Amniotic epithelial cell (primary cell): ENCODE data around the gene ASAP2.
"Not testable (repeated sequence)": the region's sequence is repeated elsewhere in the genome, so short reads cannot be mapped to it uniquely, and the experiment has no call there.

ENCODE experiments used
- DNase-seq: peaks from one replicate; pipeline ENCODE4 v3.0.0-alpha.2; 2010; ENCODE audit warnings: low read depth

Gene ASAP2

GRCh38 chr2:9251154-9252001 is 44.8 kb downstream of the ASAP2 start:
- DNase-seq = peak; percentile 88

GRCh38 chr2:9252002-9252357 is 45.4 kb downstream of the ASAP2 start:
- no peak for DNase-seq

GRCh38 chr2:9255416-9255815 is 48.8 kb downstream of the ASAP2 start:
- no peak for DNase-seq

- DNase-seq = no peak
Observed at GRCh38 chr2:9256147-9256546, 49.5 kb downstream of the ASAP2 start.

- no peak for DNase-seq
Observed at GRCh38 chr2:9256570-9257043, 50.0 kb downstream of the ASAP2 start.

- peak; percentile 74 for DNase-seq
Observed at GRCh38 chr2:9258501-9258900, 51.9 kb downstream of the ASAP2 start.

- no peak for DNase-seq
Observed at GRCh38 chr2:9258953-9259399, 52.4 kb downstream of the ASAP2 start.

GRCh38 chr2:9260464-9260918 is 53.9 kb downstream of the ASAP2 start:
- DNase-seq = no peak

- peak; percentile 66 for DNase-seq
Observed at GRCh38 chr2:9261231-9261883, 54.7 kb downstream of the ASAP2 start.

- no peak for DNase-seq
Observed at GRCh38 chr2:9262671-9263171, 56.1 kb downstream of the ASAP2 start.

- DNase-seq = no peak
Observed at GRCh38 chr2:9263428-9263827, 56.8 kb downstream of the ASAP2 start.

- DNase-seq = peak; percentile 32
Observed at GRCh38 chr2:9264301-9264700, 57.7 kb downstream of the ASAP2 start.

GRCh38 chr2:9266711-9267110 is 60.1 kb downstream of the ASAP2 start:
- DNase-seq = peak; percentile 69

- DNase-seq = not testable (repeated sequence)
Observed at GRCh38 chr2:9267286-9267685, 60.7 kb downstream of the ASAP2 start.

- no peak for DNase-seq
Observed at GRCh38 chr2:9268301-9269080, 61.9 kb downstream of the ASAP2 start.

GRCh38 chr2:9269295-9269694 is 62.7 kb downstream of the ASAP2 start:
- no peak for DNase-seq

GRCh38 chr2:9269695-9270360 is 63.2 kb downstream of the ASAP2 start:
- no peak for DNase-seq

- DNase-seq = no peak
Observed at GRCh38 chr2:9271091-9271490, 64.5 kb downstream of the ASAP2 start.

- DNase-seq = no peak
Observed at GRCh38 chr2:9271691-9272090, 65.1 kb downstream of the ASAP2 start.

- DNase-seq = no peak
Observed at GRCh38 chr2:9273486-9274130, 67.0 kb downstream of the ASAP2 start.

GRCh38 chr2:9274701-9275343 is 68.2 kb downstream of the ASAP2 start:
- no peak for DNase-seq
